ENCODE results near the gene EXPH5.

DNA sequence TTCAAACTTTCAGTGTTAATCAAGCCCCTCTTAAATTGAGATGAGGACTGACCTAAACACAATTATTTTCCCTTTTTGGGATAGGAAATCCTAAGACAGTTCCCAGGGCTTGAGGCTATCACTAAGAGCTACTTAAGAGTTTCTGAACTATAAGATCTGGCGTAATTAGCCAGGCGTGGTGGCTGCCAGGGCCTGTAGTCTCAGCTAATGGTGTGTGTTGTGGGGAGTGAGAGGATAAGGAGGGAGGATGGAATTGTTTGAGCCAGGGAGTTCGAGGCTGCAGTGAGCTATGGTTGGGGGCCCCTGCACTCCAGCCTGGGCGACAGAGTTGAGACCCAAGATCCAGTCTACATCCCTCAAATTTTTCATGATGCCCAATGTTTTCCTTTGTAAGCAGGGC lies 23.5 kb upstream of the EXPH5 start:
- TF ChIP-seq, protein P1, sequence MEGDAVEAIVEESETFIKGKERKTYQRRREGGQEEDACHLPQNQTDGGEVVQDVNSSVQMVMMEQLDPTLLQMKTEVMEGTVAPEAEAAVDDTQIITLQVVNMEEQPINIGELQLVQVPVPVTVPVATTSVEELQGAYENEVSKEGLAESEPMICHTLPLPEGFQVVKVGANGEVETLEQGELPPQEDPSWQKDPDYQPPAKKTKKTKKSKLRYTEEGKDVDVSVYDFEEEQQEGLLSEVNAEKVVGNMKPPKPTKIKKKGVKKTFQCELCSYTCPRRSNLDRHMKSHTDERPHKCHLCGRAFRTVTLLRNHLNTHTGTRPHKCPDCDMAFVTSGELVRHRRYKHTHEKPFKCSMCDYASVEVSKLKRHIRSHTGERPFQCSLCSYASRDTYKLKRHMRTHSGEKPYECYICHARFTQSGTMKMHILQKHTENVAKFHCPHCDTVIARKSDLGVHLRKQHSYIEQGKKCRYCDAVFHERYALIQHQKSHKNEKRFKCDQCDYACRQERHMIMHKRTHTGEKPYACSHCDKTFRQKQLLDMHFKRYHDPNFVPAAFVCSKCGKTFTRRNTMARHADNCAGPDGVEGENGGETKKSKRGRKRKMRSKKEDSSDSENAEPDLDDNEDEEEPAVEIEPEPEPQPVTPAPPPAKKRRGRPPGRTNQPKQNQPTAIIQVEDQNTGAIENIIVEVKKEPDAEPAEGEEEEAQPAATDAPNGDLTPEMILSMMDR (IDR thresholded peaks at IDR 0.05) = no peak
- TF ChIP-seq POLR2A (IDR thresholded peaks at IDR 0.05) = no peak

All from Peyer's patch (tissue), 4 donors.